Glutamatergic neuron (in vitro differentiated cells): ENCODE data around the gene TAPT1. TPM values are rescaled to one million over a fixed set of nuclear protein-coding genes. Genes with fewer than 3 reads are reported as not detected.

Source experiments
- DNase-seq: peaks from one replicate; pipeline ENCODE4 v3.0.0; 2022
- H3K27ac Mint-ChIP-seq: one replicate; pipeline ENCODE4 v1.8.0; 2020; ENCODE audit warnings: mild to moderate bottlenecking, mixed read lengths, inconsistent platforms; ENCODE audit not compliant: unreplicated experiment
- H3K27me3 Mint-ChIP-seq: one replicate; pipeline ENCODE4 v1.8.0; 2020; ENCODE audit warnings: mild to moderate bottlenecking, moderate library complexity, mixed read lengths, inconsistent platforms; ENCODE audit not compliant: unreplicated experiment
- H3K36me3 Mint-ChIP-seq: one replicate; pipeline ENCODE4 v1.8.0; 2020; ENCODE audit warnings: mild to moderate bottlenecking, mixed read lengths, inconsistent platforms; ENCODE audit not compliant: unreplicated experiment
- H3K4me1 Mint-ChIP-seq: one replicate; pipeline ENCODE4 v1.8.0; 2020; ENCODE audit warnings: mild to moderate bottlenecking, low read depth, mixed read lengths, inconsistent platforms; ENCODE audit not compliant: unreplicated experiment
- H3K4me3 Mint-ChIP-seq: one replicate; pipeline ENCODE4 v1.8.0; 2020; ENCODE audit warnings: mild to moderate bottlenecking, mixed read lengths, inconsistent platforms; ENCODE audit not compliant: unreplicated experiment
- H3K9me3 Mint-ChIP-seq: one replicate; pipeline ENCODE4 v1.8.0; 2020; ENCODE audit warnings: mild to moderate bottlenecking, moderate library complexity, mixed read lengths, inconsistent platforms; ENCODE audit not compliant: unreplicated experiment
- total RNA-seq: library from RNA; stranded (reverse); fragmentation: NEBNext Ultra II Directional; extraction: Animal tissue kit (Norgen Biotek cat#: 25700); gene quantifications from one replicate; pipeline ENCODE4 v1.2.1, GENCODE V29; 2021; ENCODE audit not compliant: unreplicated experiment
- TF ChIP-seq, protein P1 (sequence below): fragments of 200-600 bp; sonication (generic); IDR thresholded peaks from one replicate; pipeline ENCODE4 v1.5.0; 2021; ENCODE audit not compliant: partially characterized antibody, unreplicated experiment

The TAPT1 gene
- total RNA-seq, 1 donor from 2014 or later = 28.9 TPM

DNA sequence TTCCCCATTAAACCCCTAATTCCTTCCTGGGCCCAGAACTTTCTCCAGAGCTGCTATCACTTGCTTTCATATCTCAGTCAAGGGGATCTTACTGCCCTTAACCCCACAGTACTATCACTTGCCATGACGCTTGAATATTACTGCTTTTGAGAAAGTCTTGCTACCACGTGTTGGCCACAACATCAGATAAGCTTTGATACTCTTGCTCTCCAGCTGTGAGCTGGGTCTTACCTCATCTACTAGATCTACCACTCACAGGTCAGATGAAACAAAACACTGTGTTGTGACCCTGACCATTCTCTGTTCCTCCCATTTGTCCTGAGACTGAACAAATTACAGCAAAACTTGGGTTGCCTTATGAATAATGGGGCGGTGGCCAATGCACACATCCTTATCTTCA is 12.1 kb upstream of the TAPT1 start:
- Mint-ChIP-seq H3K4me1 (no peaks in the 10 kb centered on the region), H3K27ac (no peak overlapping the region), H3K36me3 (no peaks in the 10 kb centered on the region), H3K4me3 (no peak overlapping the region), H3K27me3 (no peaks in the 10 kb centered on the region), H3K9me3 (no peaks in the 10 kb centered on the region)
- TF ChIP-seq, protein P1, sequence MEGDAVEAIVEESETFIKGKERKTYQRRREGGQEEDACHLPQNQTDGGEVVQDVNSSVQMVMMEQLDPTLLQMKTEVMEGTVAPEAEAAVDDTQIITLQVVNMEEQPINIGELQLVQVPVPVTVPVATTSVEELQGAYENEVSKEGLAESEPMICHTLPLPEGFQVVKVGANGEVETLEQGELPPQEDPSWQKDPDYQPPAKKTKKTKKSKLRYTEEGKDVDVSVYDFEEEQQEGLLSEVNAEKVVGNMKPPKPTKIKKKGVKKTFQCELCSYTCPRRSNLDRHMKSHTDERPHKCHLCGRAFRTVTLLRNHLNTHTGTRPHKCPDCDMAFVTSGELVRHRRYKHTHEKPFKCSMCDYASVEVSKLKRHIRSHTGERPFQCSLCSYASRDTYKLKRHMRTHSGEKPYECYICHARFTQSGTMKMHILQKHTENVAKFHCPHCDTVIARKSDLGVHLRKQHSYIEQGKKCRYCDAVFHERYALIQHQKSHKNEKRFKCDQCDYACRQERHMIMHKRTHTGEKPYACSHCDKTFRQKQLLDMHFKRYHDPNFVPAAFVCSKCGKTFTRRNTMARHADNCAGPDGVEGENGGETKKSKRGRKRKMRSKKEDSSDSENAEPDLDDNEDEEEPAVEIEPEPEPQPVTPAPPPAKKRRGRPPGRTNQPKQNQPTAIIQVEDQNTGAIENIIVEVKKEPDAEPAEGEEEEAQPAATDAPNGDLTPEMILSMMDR = no peak
- no peak for DNase-seq

DNA sequence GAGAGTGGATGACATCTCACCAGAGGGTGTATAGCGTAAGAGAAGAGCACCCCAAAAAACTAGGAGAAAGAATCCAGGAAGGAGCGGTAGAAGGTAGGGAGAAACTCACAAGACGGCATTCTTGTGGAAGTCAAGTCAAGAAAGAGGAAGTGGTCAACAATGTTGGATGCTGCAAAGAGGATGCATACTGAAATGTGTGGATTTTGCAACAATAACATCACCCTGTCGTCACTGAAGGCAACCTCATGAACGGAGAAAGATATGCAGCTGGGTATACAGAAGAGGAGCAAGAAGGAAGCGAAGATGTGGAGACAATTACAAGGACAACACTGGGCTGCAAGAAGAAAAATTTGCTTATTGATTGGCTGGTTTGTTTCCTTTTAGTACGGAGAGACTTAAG is 11.4 kb upstream of the TAPT1 start:
- Mint-ChIP-seq H3K27ac (no peak overlapping the region), H3K9me3 (no peaks in the 10 kb centered on the region), H3K4me3 (no peak overlapping the region), H3K36me3 (no peaks in the 10 kb centered on the region), H3K27me3 (no peaks in the 10 kb centered on the region), H3K4me1 (no peaks in the 10 kb centered on the region)
- TF ChIP-seq, protein P1 = no peak
- no peak for DNase-seq

DNA sequence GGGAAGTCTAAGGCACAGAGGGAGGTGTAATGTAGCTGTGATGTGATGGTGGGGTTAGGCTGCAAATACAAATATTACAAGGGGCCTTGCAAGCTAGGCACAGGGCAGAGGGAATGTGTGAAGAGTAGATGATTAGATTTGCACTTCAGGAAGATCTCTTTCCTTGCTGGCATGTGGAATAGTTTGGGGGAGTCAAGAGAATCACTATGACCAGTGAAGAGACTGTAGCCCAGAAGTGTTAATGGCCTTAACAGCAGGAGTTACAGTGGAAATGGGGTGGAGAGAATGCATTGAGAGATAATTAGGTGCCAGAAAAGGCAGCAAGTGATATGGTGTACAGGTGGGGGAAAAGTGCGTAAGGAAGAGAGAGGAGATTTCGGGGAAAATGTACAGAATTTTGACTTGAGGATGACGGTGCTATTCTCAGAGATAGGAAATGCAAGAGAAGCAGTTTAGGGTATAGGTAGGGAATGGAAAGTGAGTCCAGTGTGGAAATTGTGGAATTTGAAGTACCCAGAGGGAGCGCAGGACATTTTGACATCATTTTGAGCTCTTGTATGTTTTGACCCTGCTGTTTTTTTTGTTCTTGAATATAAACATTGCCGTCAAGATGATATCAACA is 10.2 kb upstream of the TAPT1 start:
- H3K4me1 Mint-ChIP-seq = no peaks in the 10 kb centered on the region
- no peaks in the 10 kb centered on the region for H3K9me3 Mint-ChIP-seq
- no peak for DNase-seq
- no peak overlapping the region for H3K4me3 Mint-ChIP-seq
- no peak overlapping the region for H3K27ac Mint-ChIP-seq
- H3K36me3 Mint-ChIP-seq = no peaks in the 10 kb centered on the region
- no peaks in the 10 kb centered on the region for H3K27me3 Mint-ChIP-seq
- TF ChIP-seq, protein P1 = no peak

DNA sequence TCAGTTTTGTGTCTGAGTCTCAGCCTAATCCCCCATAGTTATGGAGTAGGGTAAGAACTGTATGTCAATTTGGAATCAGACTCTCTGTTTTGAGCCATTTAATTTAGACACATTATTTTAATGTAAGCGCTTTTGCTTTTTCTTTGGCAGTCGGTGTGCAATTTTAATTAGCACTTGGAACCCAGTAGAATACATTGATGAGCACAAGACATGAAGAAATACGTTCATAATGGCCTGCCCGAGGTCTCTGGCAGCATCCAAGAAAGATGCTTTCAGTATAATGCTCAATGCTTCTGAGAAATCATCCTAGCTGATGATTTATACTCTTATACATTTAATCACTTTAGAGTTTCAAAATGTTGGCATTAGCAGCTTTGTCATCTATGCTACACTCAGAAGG is 8.9 kb upstream of the TAPT1 start:
- H3K36me3 Mint-ChIP-seq = no peaks in the 10 kb centered on the region
- no peaks in the 10 kb centered on the region for H3K27me3 Mint-ChIP-seq
- no peaks in the 10 kb centered on the region for H3K9me3 Mint-ChIP-seq
- TF ChIP-seq, protein P1 = no peak
- H3K4me1 Mint-ChIP-seq = no peaks in the 10 kb centered on the region
- no peak overlapping the region for H3K27ac Mint-ChIP-seq
- H3K4me3 Mint-ChIP-seq = no peak overlapping the region
- DNase-seq = no peak

DNA sequence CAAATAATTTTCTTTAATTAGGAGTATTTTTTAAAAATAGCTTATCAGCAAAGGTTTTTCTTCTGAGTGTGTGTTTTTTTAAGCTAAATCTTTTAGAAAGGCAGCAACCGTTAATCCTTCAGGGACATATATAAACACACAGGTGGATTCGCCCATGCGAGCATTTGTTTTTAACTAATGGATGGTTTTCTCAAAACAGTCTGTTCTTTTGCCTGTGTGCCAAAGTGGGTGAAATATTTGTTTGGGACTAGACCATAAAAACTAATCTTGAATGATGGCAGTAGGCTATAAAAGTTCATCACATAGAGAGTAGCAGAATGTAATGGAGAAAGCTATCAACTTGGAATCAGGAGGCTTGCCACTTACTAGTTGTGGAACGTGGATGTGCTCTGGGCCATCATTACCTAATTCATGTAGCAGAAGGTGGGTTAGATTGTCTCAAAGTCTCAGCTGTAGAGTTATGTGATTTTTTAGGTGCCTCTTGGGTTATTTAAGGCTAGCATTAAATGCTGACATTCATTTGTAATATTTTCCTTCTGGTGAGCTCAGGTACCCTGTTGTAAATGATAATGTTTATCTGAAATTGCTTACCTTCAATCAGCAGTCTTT is 7.4 kb upstream of the TAPT1 start:
- Mint-ChIP-seq H3K36me3 (no peaks in the 10 kb centered on the region), H3K4me3 (no peak overlapping the region), H3K27ac (no peak overlapping the region), H3K4me1 (no peaks in the 10 kb centered on the region), H3K9me3 (no peaks in the 10 kb centered on the region), H3K27me3 (no peaks in the 10 kb centered on the region)
- TF ChIP-seq, protein P1 = no peak
- no peak for DNase-seq
